SK-N-SH treated with all-trans-retinoic acid at 6 μM for 48 hours (cell line): ENCODE measurements around the gene NXPE4.

ENCODE experiments used
- ATAC-seq: fragments of 200-7000 bp; cut with Tn5 transposase; 3 replicates; pipeline ENCODE4 v1.9.1; 2020; ENCODE audit warnings: mild to moderate bottlenecking, moderate library complexity
- CSDC2 ChIP-seq: fragments of 250-450 bp; sonication (Bioruptor Pico); IDR thresholded peaks from 2 replicates; pipeline ENCODE4 v1.5.0; 2020; ENCODE audit warnings: mild to moderate bottlenecking, moderate library complexity
- CSRNP3 ChIP-seq: fragments of 250-450 bp; sonication (Bioruptor Pico); IDR thresholded peaks from 2 replicates; pipeline ENCODE4 v1.5.1; 2021; ENCODE audit warnings: mild to moderate bottlenecking, moderate library complexity
- GLIS3 ChIP-seq: fragments of 250-450 bp; sonication (Bioruptor Pico); IDR thresholded peaks from 2 replicates; pipeline ENCODE4 v1.5.0; 2020; ENCODE audit warnings: mild to moderate bottlenecking, moderate library complexity
- ISL1 ChIP-seq: fragments of 250-450 bp; sonication (Bioruptor Pico); IDR thresholded peaks from 2 replicates; pipeline ENCODE4 v2.1.2; 2022; ENCODE audit warnings: mild to moderate bottlenecking, moderate library complexity
- OSR1 ChIP-seq: fragments of 250-450 bp; sonication (Bioruptor Pico); IDR thresholded peaks from 2 replicates; pipeline ENCODE4 v1.8.0; 2022; ENCODE audit warnings: moderate library complexity, mild to moderate bottlenecking, inconsistent platforms
- POU6F1 ChIP-seq: fragments of 250-450 bp; sonication (Bioruptor Pico); IDR thresholded peaks from 2 replicates; pipeline ENCODE4 v1.8.0; 2021; ENCODE audit warnings: low read depth, mild to moderate bottlenecking, moderate library complexity, borderline replicate concordance
- PPARA ChIP-seq: fragments of 250-450 bp; sonication (Bioruptor Pico); IDR thresholded peaks from 2 replicates; pipeline ENCODE4 v1.5.0; 2020; ENCODE audit warnings: mild to moderate bottlenecking, borderline replicate concordance
- SNAI2 ChIP-seq: fragments of 250-450 bp; sonication (Bioruptor Pico); IDR thresholded peaks from 2 replicates; pipeline ENCODE4 v1.5.0; 2020; ENCODE audit warnings: mild to moderate bottlenecking, moderate library complexity
- TCF4 ChIP-seq: fragments of 250-450 bp; sonication (Bioruptor Pico); IDR thresholded peaks from 2 replicates; pipeline ENCODE4 v1.8.0; 2021; ENCODE audit warnings: mild to moderate bottlenecking, moderate library complexity, borderline replicate concordance
- ZFP3 ChIP-seq: fragments of 250-450 bp; sonication (Bioruptor Pico); IDR thresholded peaks from 2 replicates; pipeline ENCODE4 v1.5.0; 2020; ENCODE audit warnings: mild to moderate bottlenecking, moderate library complexity
- ZFP30 ChIP-seq: fragments of 450-650 bp; formaldehyde crosslinking; IDR thresholded peaks from 2 replicates; pipeline ENCODE4 v1.5.0; 2022; ENCODE audit warnings: mild to moderate bottlenecking, moderate library complexity
- ZNF565 ChIP-seq: fragments of 450-650 bp; formaldehyde crosslinking; conservative IDR thresholded peaks from 2 replicates; pipeline ENCODE4 v1.5.0; 2020; ENCODE audit warnings: low read depth, mild to moderate bottlenecking, moderate library complexity
- ZNF70 ChIP-seq: fragments of 450-650 bp; formaldehyde crosslinking; IDR thresholded peaks from 2 replicates; pipeline ENCODE4 v1.5.0; 2020; ENCODE audit warnings: mild to moderate bottlenecking, moderate library complexity
- ZNF8 ChIP-seq: fragments of 450-650 bp; formaldehyde crosslinking; IDR thresholded peaks from 2 replicates; pipeline ENCODE4 v1.5.0; 2020; ENCODE audit warnings: mild to moderate bottlenecking, moderate library complexity
- TF ChIP-seq, protein P1 (sequence below): fragments of 250-450 bp; sonication (Bioruptor Pico); IDR thresholded peaks from 2 replicates; pipeline ENCODE4 v1.5.0; 2020; ENCODE audit warnings: mild to moderate bottlenecking, moderate library complexity
- TF ChIP-seq, protein P2 (sequence below): fragments of 250-450 bp; sonication (Bioruptor Pico); IDR thresholded peaks from 2 replicates; pipeline ENCODE4 v1.5.1; 2020; ENCODE audit warnings: low read depth, mild to moderate bottlenecking, moderate library complexity

The NXPE4 gene

GRCh38 chr11:114610984-114611944, 15.7 kb upstream of the NXPE4 start:
- no peak for ATAC-seq
- TF ChIP-seq, protein P1, sequence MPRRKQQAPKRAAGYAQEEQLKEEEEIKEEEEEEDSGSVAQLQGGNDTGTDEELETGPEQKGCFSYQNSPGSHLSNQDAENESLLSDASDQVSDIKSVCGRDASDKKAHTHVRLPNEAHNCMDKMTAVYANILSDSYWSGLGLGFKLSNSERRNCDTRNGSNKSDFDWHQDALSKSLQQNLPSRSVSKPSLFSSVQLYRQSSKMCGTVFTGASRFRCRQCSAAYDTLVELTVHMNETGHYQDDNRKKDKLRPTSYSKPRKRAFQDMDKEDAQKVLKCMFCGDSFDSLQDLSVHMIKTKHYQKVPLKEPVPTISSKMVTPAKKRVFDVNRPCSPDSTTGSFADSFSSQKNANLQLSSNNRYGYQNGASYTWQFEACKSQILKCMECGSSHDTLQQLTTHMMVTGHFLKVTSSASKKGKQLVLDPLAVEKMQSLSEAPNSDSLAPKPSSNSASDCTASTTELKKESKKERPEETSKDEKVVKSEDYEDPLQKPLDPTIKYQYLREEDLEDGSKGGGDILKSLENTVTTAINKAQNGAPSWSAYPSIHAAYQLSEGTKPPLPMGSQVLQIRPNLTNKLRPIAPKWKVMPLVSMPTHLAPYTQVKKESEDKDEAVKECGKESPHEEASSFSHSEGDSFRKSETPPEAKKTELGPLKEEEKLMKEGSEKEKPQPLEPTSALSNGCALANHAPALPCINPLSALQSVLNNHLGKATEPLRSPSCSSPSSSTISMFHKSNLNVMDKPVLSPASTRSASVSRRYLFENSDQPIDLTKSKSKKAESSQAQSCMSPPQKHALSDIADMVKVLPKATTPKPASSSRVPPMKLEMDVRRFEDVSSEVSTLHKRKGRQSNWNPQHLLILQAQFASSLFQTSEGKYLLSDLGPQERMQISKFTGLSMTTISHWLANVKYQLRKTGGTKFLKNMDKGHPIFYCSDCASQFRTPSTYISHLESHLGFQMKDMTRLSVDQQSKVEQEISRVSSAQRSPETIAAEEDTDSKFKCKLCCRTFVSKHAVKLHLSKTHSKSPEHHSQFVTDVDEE (CRISPR knock-in tag) = no peak
- TF ChIP-seq PPARA (CRISPR knock-in tag) (no peak), GLIS3 (CRISPR knock-in tag) (no peak), ZNF70 (no peak), CSRNP3 (CRISPR knock-in tag) (no peak), ZFP3 (CRISPR knock-in tag) (no peak), TCF4 (CRISPR knock-in tag) (no peak), ZNF8 (no peak)
- TF ChIP-seq, protein P2, sequence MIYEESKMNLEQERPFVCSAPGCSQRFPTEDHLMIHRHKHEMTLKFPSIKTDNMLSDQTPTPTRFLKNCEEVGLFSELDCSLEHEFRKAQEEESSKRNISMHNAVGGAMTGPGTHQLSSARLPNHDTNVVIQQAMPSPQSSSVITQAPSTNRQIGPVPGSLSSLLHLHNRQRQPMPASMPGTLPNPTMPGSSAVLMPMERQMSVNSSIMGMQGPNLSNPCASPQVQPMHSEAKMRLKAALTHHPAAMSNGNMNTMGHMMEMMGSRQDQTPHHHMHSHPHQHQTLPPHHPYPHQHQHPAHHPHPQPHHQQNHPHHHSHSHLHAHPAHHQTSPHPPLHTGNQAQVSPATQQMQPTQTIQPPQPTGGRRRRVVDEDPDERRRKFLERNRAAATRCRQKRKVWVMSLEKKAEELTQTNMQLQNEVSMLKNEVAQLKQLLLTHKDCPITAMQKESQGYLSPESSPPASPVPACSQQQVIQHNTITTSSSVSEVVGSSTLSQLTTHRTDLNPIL = no peak

- no peak for ATAC-seq
- no peak for TF ChIP-seq ZFP3 (CRISPR knock-in tag)
- TF ChIP-seq SNAI2 (CRISPR knock-in tag) = no peak
- TF ChIP-seq TCF4 (CRISPR knock-in tag) = no peak
- no peak for TF ChIP-seq OSR1 (CRISPR knock-in tag)
- no peak for TF ChIP-seq POU6F1
- TF ChIP-seq CSRNP3 (CRISPR knock-in tag) = no peak
- TF ChIP-seq ZNF565 (CRISPR knock-in tag) = no peak
- no peak for TF ChIP-seq CSDC2 (CRISPR knock-in tag)
- no peak for TF ChIP-seq ISL1
- no peak for TF ChIP-seq ZNF70
- no peak for TF ChIP-seq ZFP30
- TF ChIP-seq, protein P2 = no peak
- TF ChIP-seq, protein P1 (CRISPR knock-in tag) = no peak
- TF ChIP-seq ZNF8 = no peak
Observed at GRCh38 chr11:114610550-114610949, 15.0 kb upstream of the NXPE4 start.
